DOHH2 (cell line): ENCODE results near the gene SEZ6.

Experiments used
- H3F3A ChIP-seq: fragments of 200-600 bp; sonication (generic), shearing (Covaris generic); 2 replicates; pipeline ENCODE4 v1.6.0; 2016; ENCODE audit warnings: antibody characterized with exemption, mild to moderate bottlenecking; ENCODE audit not compliant: control insufficient read depth, insufficient read depth
- H3K27ac ChIP-seq: fragments of 200-600 bp; sonication (generic); 2 replicates; pipeline ENCODE4 v1.5.1; 2014; ENCODE audit warnings: low read depth, mild to moderate bottlenecking, low read length, moderate library complexity
- H3K27me3 ChIP-seq: fragments of 200-600 bp; sonication (generic); 2 replicates; pipeline ENCODE4 v1.6.1; 2014; ENCODE audit warnings: mild to moderate bottlenecking, low read length, mixed read lengths; ENCODE audit not compliant: control insufficient read depth
- H3K36me3 ChIP-seq: fragments of 200-600 bp; sonication (generic); 2 replicates; pipeline ENCODE4 v1.6.1; 2014; ENCODE audit warnings: mild to moderate bottlenecking, low read length, moderate library complexity, mixed read lengths; ENCODE audit not compliant: control insufficient read depth
- H3K4me1 ChIP-seq: fragments of 200-600 bp; sonication (generic); 2 replicates; pipeline ENCODE4 v1.6.1; 2014; ENCODE audit warnings: mild to moderate bottlenecking, low read length, mixed read lengths; ENCODE audit not compliant: control insufficient read depth
- H3K4me2 ChIP-seq: fragments of 200-600 bp; sonication (generic); 2 replicates; pipeline ENCODE4 v1.6.0; 2014; ENCODE audit warnings: mild to moderate bottlenecking, low read length, moderate library complexity
- H3K4me3 ChIP-seq: fragments of 200-600 bp; sonication (generic); 2 replicates; pipeline ENCODE4 v1.5.1; 2014; ENCODE audit warnings: mild to moderate bottlenecking, low read length, mixed read lengths
- H3K79me2 ChIP-seq: fragments of 200-600 bp; sonication (generic); 2 replicates; pipeline ENCODE4 v1.6.1; 2014; ENCODE audit warnings: mild to moderate bottlenecking, low read length, mixed read lengths; ENCODE audit not compliant: control insufficient read depth
- H3K9me2 ChIP-seq: fragments of 200-600 bp; sonication (generic); replicated peaks from 2 replicates; pipeline ENCODE4 v1.6.1; 2014; ENCODE audit warnings: mild to moderate bottlenecking, low read length, mixed read lengths; ENCODE audit not compliant: control insufficient read depth
- H3K9me3 ChIP-seq: fragments of 200-600 bp; sonication (generic); 2 replicates; pipeline ENCODE4 v1.6.1; 2014; ENCODE audit warnings: antibody characterized with exemption, low read length, mixed read lengths; ENCODE audit not compliant: control insufficient read depth, insufficient read depth
- H4K20me1 ChIP-seq: fragments of 200-600 bp; sonication (generic); 2 replicates; pipeline ENCODE4 v1.6.0; 2014; ENCODE audit warnings: low read depth, mild to moderate bottlenecking, antibody characterized with exemption, low read length, moderate library complexity; ENCODE audit not compliant: control insufficient read depth, insufficient read depth
- EZH2phosphoT487 ChIP-seq: fragments of 200-600 bp; sonication (generic); IDR thresholded peaks from 2 replicates; pipeline ENCODE4 v1.6.1; 2017; ENCODE audit warnings: borderline replicate concordance, mild to moderate bottlenecking, antibody characterized with exemption, low read length, moderate library complexity, mixed read lengths
- TF ChIP-seq, protein P1 (sequence below): fragments of 200-600 bp; sonication (generic); IDR thresholded peaks from one replicate; pipeline ENCODE4 v1.5.1; 2014; ENCODE audit warnings: antibody characterized with exemption, mild to moderate bottlenecking, low read depth, low read length; ENCODE audit not compliant: poor library complexity, severe bottlenecking

The SEZ6 gene

DNA sequence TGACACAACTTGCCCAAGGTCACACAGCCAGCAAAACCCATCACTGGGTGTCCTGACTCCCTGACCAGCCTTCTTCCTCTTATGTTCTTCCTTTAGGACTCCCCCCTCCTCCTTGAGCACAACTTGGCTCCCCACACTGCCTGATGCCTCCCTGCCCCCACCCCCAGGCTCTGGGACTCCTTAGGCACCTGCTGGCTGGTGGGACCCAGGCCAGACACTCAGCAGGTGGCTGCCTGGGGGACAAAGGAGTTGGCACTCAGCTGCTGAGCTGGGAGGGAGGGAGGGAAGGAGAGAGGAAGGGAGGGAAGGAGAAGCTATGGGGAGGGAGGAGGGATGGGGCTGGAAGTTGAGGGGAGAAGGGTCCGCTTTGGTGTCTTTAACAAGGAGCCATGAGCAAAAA is 8.0 kb downstream of the SEZ6 start:
- Histone ChIP-seq H3K9me3 (no peaks in the 10 kb centered on the region), H3K9me2 (no peaks in the 10 kb centered on the region), H3K27ac (no peak overlapping the region), H4K20me1 (no peaks in the 10 kb centered on the region), H3K4me3 (no peak overlapping the region), H3K4me2 (no peak overlapping the region), H3K79me2 (no peaks in the 10 kb centered on the region), H3K4me1 (no peaks in the 10 kb centered on the region), H3K36me3 (no peaks in the 10 kb centered on the region), H3K27me3 (peaks cover 8% of the 10 kb centered on the region), H3F3A (no peaks in the 10 kb centered on the region)
- TF ChIP-seq, protein P1, sequence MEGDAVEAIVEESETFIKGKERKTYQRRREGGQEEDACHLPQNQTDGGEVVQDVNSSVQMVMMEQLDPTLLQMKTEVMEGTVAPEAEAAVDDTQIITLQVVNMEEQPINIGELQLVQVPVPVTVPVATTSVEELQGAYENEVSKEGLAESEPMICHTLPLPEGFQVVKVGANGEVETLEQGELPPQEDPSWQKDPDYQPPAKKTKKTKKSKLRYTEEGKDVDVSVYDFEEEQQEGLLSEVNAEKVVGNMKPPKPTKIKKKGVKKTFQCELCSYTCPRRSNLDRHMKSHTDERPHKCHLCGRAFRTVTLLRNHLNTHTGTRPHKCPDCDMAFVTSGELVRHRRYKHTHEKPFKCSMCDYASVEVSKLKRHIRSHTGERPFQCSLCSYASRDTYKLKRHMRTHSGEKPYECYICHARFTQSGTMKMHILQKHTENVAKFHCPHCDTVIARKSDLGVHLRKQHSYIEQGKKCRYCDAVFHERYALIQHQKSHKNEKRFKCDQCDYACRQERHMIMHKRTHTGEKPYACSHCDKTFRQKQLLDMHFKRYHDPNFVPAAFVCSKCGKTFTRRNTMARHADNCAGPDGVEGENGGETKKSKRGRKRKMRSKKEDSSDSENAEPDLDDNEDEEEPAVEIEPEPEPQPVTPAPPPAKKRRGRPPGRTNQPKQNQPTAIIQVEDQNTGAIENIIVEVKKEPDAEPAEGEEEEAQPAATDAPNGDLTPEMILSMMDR: no peak
- no peak for TF ChIP-seq EZH2phosphoT487

DNA sequence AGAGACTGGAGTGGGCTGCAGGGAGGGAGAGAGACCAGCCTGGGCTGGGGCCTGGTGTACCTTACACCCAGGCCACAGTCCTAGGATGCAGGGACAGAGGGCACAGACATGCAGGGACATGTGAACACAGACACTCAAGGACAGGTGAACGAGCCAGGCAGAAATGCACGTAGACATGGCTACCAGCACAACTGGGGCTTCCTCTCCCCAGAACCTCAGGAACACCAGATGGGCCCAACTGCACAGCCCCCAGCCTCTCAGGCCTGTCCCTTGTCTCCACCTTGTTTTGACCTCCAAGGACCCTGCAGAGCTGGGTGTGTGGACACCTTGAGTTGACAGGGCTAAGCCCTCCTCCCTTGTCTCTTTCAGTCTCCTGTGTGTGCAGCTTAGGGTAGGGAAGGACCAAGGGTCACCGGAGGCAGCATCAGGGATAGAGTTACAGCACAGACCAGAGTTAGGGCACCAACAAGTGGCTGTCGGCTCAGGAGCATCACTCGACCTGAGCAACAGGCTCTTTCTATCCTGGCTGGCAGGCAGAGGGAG is 9.2 kb downstream of the SEZ6 start:
- no peaks in the 10 kb centered on the region for H3K36me3 ChIP-seq
- H3K9me3 ChIP-seq: no peaks in the 10 kb centered on the region
- H3K79me2 ChIP-seq: no peaks in the 10 kb centered on the region
- no peak overlapping the region for H3K4me2 ChIP-seq
- H4K20me1 ChIP-seq: no peaks in the 10 kb centered on the region
- peaks cover 8% of the 10 kb centered on the region for H3K27me3 ChIP-seq
- no peaks in the 10 kb centered on the region for H3K9me2 ChIP-seq
- TF ChIP-seq EZH2phosphoT487: no peak
- TF ChIP-seq, protein P1: no peak
- H3K4me3 ChIP-seq: no peak overlapping the region
- no peak overlapping the region for H3K27ac ChIP-seq
- H3K4me1 ChIP-seq: no peaks in the 10 kb centered on the region
- no peaks in the 10 kb centered on the region for H3F3A ChIP-seq

DNA sequence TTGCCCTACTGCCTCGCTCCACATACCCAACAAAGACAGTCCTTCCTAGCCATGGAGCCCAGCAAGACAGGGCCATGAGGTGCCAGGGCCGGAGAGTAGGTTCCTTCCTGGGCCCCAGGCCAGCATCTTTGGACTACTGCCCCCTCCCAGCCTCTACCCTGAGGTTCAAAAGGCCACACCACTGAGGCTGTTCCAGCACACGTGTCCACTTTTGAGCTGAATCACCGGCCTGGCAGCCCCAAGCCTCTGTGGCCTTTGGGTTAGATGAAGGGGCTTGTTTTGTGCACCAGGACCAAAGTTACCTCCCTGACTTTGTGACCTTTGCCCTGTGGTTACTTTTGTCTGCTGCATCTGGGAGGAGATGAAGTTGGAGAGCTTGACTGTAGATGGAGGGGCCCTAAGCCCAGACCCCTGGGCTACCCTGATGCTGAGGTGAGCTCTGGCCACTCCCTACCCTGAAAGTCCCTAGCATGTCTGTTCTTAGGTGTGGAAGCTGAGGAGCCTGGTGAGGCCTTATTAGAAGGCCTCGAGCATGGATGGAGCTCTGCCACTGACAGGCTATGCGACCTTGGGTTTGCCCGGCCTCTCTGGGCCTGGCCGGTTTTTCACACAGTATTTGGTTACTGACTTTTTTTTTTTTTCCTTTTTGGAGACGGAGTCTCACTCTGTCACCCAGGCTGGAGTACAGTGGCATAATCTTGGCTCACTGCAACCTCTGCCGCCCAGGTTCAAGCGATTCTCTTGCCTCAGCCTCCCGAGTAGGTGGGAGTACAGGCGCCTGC is 12.0 kb downstream of the SEZ6 start:
- no peaks in the 10 kb centered on the region for H3K79me2 ChIP-seq
- no peaks in the 10 kb centered on the region for H4K20me1 ChIP-seq
- no peaks in the 10 kb centered on the region for H3K36me3 ChIP-seq
- no peak for TF ChIP-seq EZH2phosphoT487
- TF ChIP-seq, protein P1: no peak
- H3K4me3 ChIP-seq: no peak overlapping the region
- H3K4me2 ChIP-seq: no peak overlapping the region
- no peaks in the 10 kb centered on the region for H3K9me3 ChIP-seq
- no peaks in the 10 kb centered on the region for H3K9me2 ChIP-seq
- no peaks in the 10 kb centered on the region for H3K4me1 ChIP-seq
- H3K27me3 ChIP-seq: peaks cover 4% of the 10 kb centered on the region; the same call in 1 of the 2 replicates
- no peak overlapping the region for H3K27ac ChIP-seq
- no peaks in the 10 kb centered on the region for H3F3A ChIP-seq
